Heart left ventricle (tissue), 16 donors: ENCODE measurements around the gene TBC1D12. TPM values are rescaled to one million over a fixed set of nuclear protein-coding genes. Genes with fewer than 3 reads are reported as not detected.

Source experiments
- ATAC-seq, 4 donors: fragments of 200-7000 bp; cut with Tn5 transposase; one replicate each; pipeline ENCODE4 v1.9.1; 2020 to 2022; ENCODE audit warnings: moderate library complexity in 4 of 4, mild to moderate bottlenecking in 3 of 4, moderate number of reproducible peaks in 1 of 4
- DNase-seq, 5 donors: peaks; one replicate each; pipeline ENCODE4 v3.0.0-alpha.2; 2020
- H3K27ac ChIP-seq, 12 donors: fragments of 200-600 bp; sonication (generic) in 4 of 12; one replicate each; pipeline versions ENCODE4 v1.5.0 to v1.8.0; 2016 to 2022; ENCODE audit warnings: mild to moderate bottlenecking in 2 of 12
- H3K27me3 ChIP-seq, 9 donors: fragments of 200-600 bp; sonication (generic) in 2 of 9; one replicate each; pipeline versions ENCODE4 v1.5.1 to v1.8.0; 2016 to 2022; ENCODE audit warnings: mild to moderate bottlenecking in 3 of 9
- H3K36me3 ChIP-seq, 9 donors: fragments of 200-600 bp; sonication (generic) in 2 of 9; one replicate each; pipeline versions ENCODE4 v1.5.0 to v1.8.0; 2018 to 2022; ENCODE audit warnings: mild to moderate bottlenecking in 2 of 9
- H3K4me1 ChIP-seq, 12 donors: fragments of 200-600 bp; sonication (generic) in 4 of 12; one replicate each; pipeline versions ENCODE4 v1.5.0 to v1.8.0; 2016 to 2022; ENCODE audit warnings: mild to moderate bottlenecking in 3 of 12
- H3K4me3 ChIP-seq, 12 donors: fragments of 200-600 bp; sonication (generic) in 4 of 12; one replicate each; pipeline versions ENCODE4 v1.5.0 to v1.8.0; 2017 to 2022; ENCODE audit warnings: mild to moderate bottlenecking in 9 of 12, moderate library complexity in 4 of 12
- H3K9me3 ChIP-seq, 12 donors: fragments of 200-600 bp; sonication (generic) in 4 of 12; one replicate each; pipeline versions ENCODE4 v1.5.0 to v1.8.0; 2016 to 2022; ENCODE audit warnings: mild to moderate bottlenecking in 1 of 12
- CTCF ChIP-seq, 12 donors: fragments of 200-600 bp; sonication (generic) in 4 of 12; IDR thresholded peaks; one replicate each; pipeline versions ENCODE4 v1.5.0 to v1.8.0; 2018 to 2022; ENCODE audit warnings: antibody characterized with exemption in 12 of 12, mild to moderate bottlenecking in 5 of 12
- POLR2A ChIP-seq, 2 donors: fragments of 450-650 bp; IDR thresholded peaks; one replicate each; pipeline ENCODE4 v1.6.1; 2017; ENCODE audit warnings: antibody characterized with exemption in 2 of 2, mild to moderate bottlenecking in 2 of 2, moderate library complexity in 2 of 2
- WGBS, 4 donors: extraction: QIAGEN DNeasy Blood & Tissue Kit in 2 of 4; methylation state at CpG; one replicate each; pipeline versions ENCODE4 v1.1.5 to v1.1.7; 2013 to 2018; 5-methylcytosine and 5-hydroxymethylcytosine counted together
- intact Hi-C, 10 donors: fragments of 100-400 bp; cut with DNase I; formaldehyde crosslinking; loops; one replicate each; pipeline versions ENCODE4 v1.11.1 to v1.14.2; 2022
- polyA plus RNA-seq, 2 donors: library from polyadenylated mRNA; stranded (reverse); fragments of 200-250 nt; gene quantifications; one replicate each; pipeline ENCODE4 v1.2.3, GENCODE V29; 2013
- total RNA-seq, 9 donors: library from RNA; depleted of rRNA in 2 of 9; stranded (reverse); fragments of >200 nt in 2 of 9; fragmentation: NEBNext Ultra II Directional in 3 of 9; extraction: Animal tissue kit (Norgen Biotek cat#: 25700) in 3 of 9; gene quantifications; one replicate each; pipeline versions ENCODE4 v1.1.0 to v1.2.4, GENCODE V29; 2016 to 2023
- donor health status: ischemic (EF 13 %, LVEDD 7.1; RV severe dilation, severe dysfunction).
- donor health status: healthy with polysubstance abuse.
- donor health status: DM: no; HTN: yes; CAD: no.
- donor health status: DM: no; HTN: no; CAD: no.
- donor health status: ischemic (EF 25% LVEDD 6.9; RV normal size, moderate dysfunction).
- donor health status: ischemic (EF 25% LVEDD 5.7; RV mildly dilated, moderate dysfunction).
- donor health status: healthy.
- donor health status: DM: yes; HTN: yes; CAD: no.
- donor health status: ischemic (EF 35%, LVEDD 5.7; RV mildly dilated, moderate dysfunction).
- donor health status: nonischemic (EF 11% LVEDD 7.7; RV severe dilation, severe dysfunction).
- donor health status: DM: yes; HTN: yes; CAD: no.
- donor health status: PGD.
- donor health status: ischemic (EF 29% LVEDD 5.4; RV normal size, mild dysfunction).
- donor health status: nonischemic (EF 23%, LVEDD 6.1; RV moderate dilation, normal function).

TBC1D12 gene
- total and polyA plus RNA-seq, 11 donors: 3.5 to 9.6 (median 5.2) TPM

- intact Hi-C loops: no loop called here
- Histone ChIP-seq H3K27me3 (no peaks in the 10 kb centered on the region), H3K4me1 (peaks cover 0 to 22% (median 8%) of the 10 kb centered on the region in 12 donors), H3K4me3 (no peak overlapping the region), H3K9me3 (peaks cover 0 to 37% (median 12%) of the 10 kb centered on the region in 12 donors), H3K36me3 (peaks cover 0 to 8% (median 0%) of the 10 kb centered on the region in 9 donors), H3K27ac (no peak overlapping the region)
- DNase-seq (no peak), ATAC-seq (no peak)
- 87 to 100% (median 95%) methylated on average over 3 of the region's 3 CpGs for WGBS, 4 donors
- TF ChIP-seq CTCF (IDR thresholded peaks at IDR 0.05) (no peak), POLR2A (IDR thresholded peaks at IDR 0.05) (no peak)
Measured at GRCh38 chr10:94487575-94487974, 85.2 kb downstream of the TBC1D12 start.

- H3K27me3 ChIP-seq: no peaks in the 10 kb centered on the region
- no peak overlapping the region for H3K4me3 ChIP-seq
- H3K27ac ChIP-seq: no peak overlapping the region
- ATAC-seq (peak in 3 of 4 donors; percentile 49 to 53 (median 53)), DNase-seq (peak in 1 of 5 donors; percentile 28)
- H3K36me3 ChIP-seq: peaks cover 0 to 6% (median 0%) of the 10 kb centered on the region in 9 donors
- intact Hi-C loops: no loop called here
- peaks cover 0 to 24% (median 4%) of the 10 kb centered on the region in 12 donors for H3K9me3 ChIP-seq
- TF ChIP-seq POLR2A (IDR thresholded peaks at IDR 0.05): no peak
- no peak for TF ChIP-seq CTCF (IDR thresholded peaks at IDR 0.05)
- 85 to 95% (median 93%) methylated on average over 2 to 4 of the region's 4 CpGs for WGBS, 4 donors
- peaks cover 0 to 22% (median 8%) of the 10 kb centered on the region in 12 donors for H3K4me1 ChIP-seq
Measured at GRCh38 chr10:94489107-94489506, 86.8 kb downstream of the TBC1D12 start.

GRCh38 chr10:94489976-94490788, 87.8 kb downstream of the TBC1D12 start:
- 88 to 98% (median 97%) methylated on average over 3 of the region's 3 CpGs for WGBS, 4 donors
- TF ChIP-seq CTCF (IDR thresholded peaks at IDR 0.05) (no peak), POLR2A (IDR thresholded peaks at IDR 0.05) (no peak)
- DNase-seq: no peak
- Histone ChIP-seq H3K9me3 (peaks cover 0 to 13% (median 2%) of the 10 kb centered on the region in 12 donors), H3K36me3 (peaks cover 0 to 7% (median 0%) of the 10 kb centered on the region in 9 donors), H3K27me3 (no peaks in the 10 kb centered on the region), H3K4me3 (no peak overlapping the region), H3K27ac (no peak overlapping the region), H3K4me1 (peaks cover 0 to 22% (median 8%) of the 10 kb centered on the region in 12 donors)
- intact Hi-C loops: no loop called here
- no peak for ATAC-seq

GRCh38 chr10:94490789-94491039, 88.4 kb downstream of the TBC1D12 start:
- intact Hi-C loops: no loop called here
- H3K4me3 ChIP-seq: no peak overlapping the region
- H3K9me3 ChIP-seq: peaks cover 0 to 13% (median 2%) of the 10 kb centered on the region in 12 donors
- TF ChIP-seq POLR2A (IDR thresholded peaks at IDR 0.05) (no peak), CTCF (IDR thresholded peaks at IDR 0.05) (no peak)
- no peak overlapping the region for H3K27ac ChIP-seq
- peaks cover 0 to 7% (median 0%) of the 10 kb centered on the region in 9 donors for H3K36me3 ChIP-seq
- no peak for DNase-seq
- H3K27me3 ChIP-seq: no peaks in the 10 kb centered on the region
- ATAC-seq: peak in 2 of 4 donors; percentile 11 to 49
- peaks cover 0 to 22% (median 8%) of the 10 kb centered on the region in 12 donors for H3K4me1 ChIP-seq
